Choroid plexus epithelial cell (primary cell): ENCODE results near the gene SORL1-AS1.
"Not testable (repeated sequence)": the region's sequence is repeated elsewhere in the genome, so short reads cannot be mapped to it uniquely, and the experiment has no call there.

Experiments
- DNase-seq: peaks from one replicate; pipeline ENCODE4 v3.0.0-alpha.2; 2010; ENCODE audit warnings: low read depth
- H3K4me3 ChIP-seq: 2 replicates; pipeline ENCODE4 v1.5.1; 2011; ENCODE audit warnings: low read depth, mild to moderate bottlenecking, control low read depth, low read length, moderate library complexity
- TF ChIP-seq, protein P1 (sequence below): conservative IDR thresholded peaks from 2 replicates; pipeline ENCODE4 v1.5.1; 2011; ENCODE audit warnings: low read depth, mild to moderate bottlenecking, control low read depth, inconsistent platforms, low read length, moderate library complexity

The SORL1-AS1 gene

GRCh38 chr11:121412000-121412587 lies 40.7 kb downstream of the SORL1-AS1 start:
- TF ChIP-seq, protein P1, sequence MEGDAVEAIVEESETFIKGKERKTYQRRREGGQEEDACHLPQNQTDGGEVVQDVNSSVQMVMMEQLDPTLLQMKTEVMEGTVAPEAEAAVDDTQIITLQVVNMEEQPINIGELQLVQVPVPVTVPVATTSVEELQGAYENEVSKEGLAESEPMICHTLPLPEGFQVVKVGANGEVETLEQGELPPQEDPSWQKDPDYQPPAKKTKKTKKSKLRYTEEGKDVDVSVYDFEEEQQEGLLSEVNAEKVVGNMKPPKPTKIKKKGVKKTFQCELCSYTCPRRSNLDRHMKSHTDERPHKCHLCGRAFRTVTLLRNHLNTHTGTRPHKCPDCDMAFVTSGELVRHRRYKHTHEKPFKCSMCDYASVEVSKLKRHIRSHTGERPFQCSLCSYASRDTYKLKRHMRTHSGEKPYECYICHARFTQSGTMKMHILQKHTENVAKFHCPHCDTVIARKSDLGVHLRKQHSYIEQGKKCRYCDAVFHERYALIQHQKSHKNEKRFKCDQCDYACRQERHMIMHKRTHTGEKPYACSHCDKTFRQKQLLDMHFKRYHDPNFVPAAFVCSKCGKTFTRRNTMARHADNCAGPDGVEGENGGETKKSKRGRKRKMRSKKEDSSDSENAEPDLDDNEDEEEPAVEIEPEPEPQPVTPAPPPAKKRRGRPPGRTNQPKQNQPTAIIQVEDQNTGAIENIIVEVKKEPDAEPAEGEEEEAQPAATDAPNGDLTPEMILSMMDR, result no peak
- DNase-seq, result no peak
- H3K4me3 ChIP-seq, result no peak overlapping the region

GRCh38 chr11:121411330-121411729 lies 41.4 kb downstream of the SORL1-AS1 start:
- not testable (repeated sequence) for H3K4me3 ChIP-seq, DNase-seq

- not testable (repeated sequence) for DNase-seq, H3K4me3 ChIP-seq
Observed at GRCh38 chr11:121410041-121410440, 42.7 kb downstream of the SORL1-AS1 start.

DNA sequence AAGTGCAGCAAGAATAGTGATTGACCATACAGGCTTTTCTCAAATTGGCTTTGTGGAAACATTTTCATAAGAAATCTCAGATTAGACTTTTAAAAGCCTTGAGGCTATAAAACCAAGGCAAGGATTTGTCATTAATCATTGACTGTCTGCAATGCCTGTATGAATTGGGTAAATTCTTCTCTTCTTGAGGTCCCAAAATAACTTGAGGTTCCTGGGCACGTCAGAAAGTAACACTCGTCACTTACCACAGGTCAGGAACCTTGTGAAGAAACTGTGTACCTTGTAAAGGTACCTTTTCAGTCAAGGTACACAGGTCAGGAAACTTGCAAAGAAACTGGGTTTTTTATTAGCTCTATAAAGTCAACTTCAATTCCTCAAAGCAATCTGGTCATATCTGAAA lies 43.9 kb downstream of the SORL1-AS1 start:
- no peak overlapping the region for H3K4me3 ChIP-seq
- DNase-seq, result no peak
- TF ChIP-seq, protein P1, result no peak

GRCh38 chr11:121406291-121406690 lies 46.5 kb downstream of the SORL1-AS1 start:
- TF ChIP-seq, protein P1, result no peak
- no peak overlapping the region for H3K4me3 ChIP-seq
- no peak for DNase-seq

GRCh38 chr11:121405646-121406045 lies 47.1 kb downstream of the SORL1-AS1 start:
- DNase-seq, result no peak
- H3K4me3 ChIP-seq, result no peak overlapping the region
- TF ChIP-seq, protein P1, result no peak

- TF ChIP-seq, protein P1, result no peak
- no peak for DNase-seq
- H3K4me3 ChIP-seq, result no peak overlapping the region
Observed at GRCh38 chr11:121394785-121395184, 58.0 kb downstream of the SORL1-AS1 start.

- DNase-seq, result no peak
- TF ChIP-seq, protein P1, result no peak
- no peak overlapping the region for H3K4me3 ChIP-seq
Observed at GRCh38 chr11:121393855-121394254, 58.9 kb downstream of the SORL1-AS1 start.
